K562 (cell line): ENCODE measurements around the gene RNF39.

ENCODE experiments used
- DACH1 ChIP-seq: fragments of 450-650 bp; IDR thresholded peaks from 2 replicates; pipeline ENCODE4 v1.6.1; 2018; ENCODE audit not compliant: partially characterized antibody
- HMG20B ChIP-seq: fragments of 250-450 bp; sonication (Bioruptor Pico); IDR thresholded peaks from 2 replicates; pipeline ENCODE4 v1.5.0; 2021; ENCODE audit warnings: mild to moderate bottlenecking
- MAZ ChIP-seq, 2 experiments: fragments of 450-650 bp in 1 of 2; sonication (generic) in 1 of 2; formaldehyde crosslinking; IDR thresholded peaks in 1 of 2; conservative IDR thresholded peaks in 1 of 2; 2 replicates each; pipeline versions ENCODE4 v1.4.0 to v1.5.0; 2020; ENCODE audit warnings: mild to moderate bottlenecking in 1 of 2, missing genetic modification reagents in 1 of 2
- TF ChIP-seq, protein P1 (sequence below), 3 experiments: IDR thresholded peaks in 2 of 3; conservative IDR thresholded peaks in 1 of 3; 2 replicates each; pipeline ENCODE4 v1.5.1; 2011 to 2012; ENCODE audit warnings: low read length in 3 of 3, mild to moderate bottlenecking in 3 of 3, control low read depth in 2 of 3, improper control_type of control experiment in 1 of 3, inconsistent platforms in 1 of 3, low read depth in 1 of 3, mixed read lengths in 1 of 3, moderate library complexity in 1 of 3; ENCODE audit not compliant: insufficient read depth in 2 of 3

DNA sequence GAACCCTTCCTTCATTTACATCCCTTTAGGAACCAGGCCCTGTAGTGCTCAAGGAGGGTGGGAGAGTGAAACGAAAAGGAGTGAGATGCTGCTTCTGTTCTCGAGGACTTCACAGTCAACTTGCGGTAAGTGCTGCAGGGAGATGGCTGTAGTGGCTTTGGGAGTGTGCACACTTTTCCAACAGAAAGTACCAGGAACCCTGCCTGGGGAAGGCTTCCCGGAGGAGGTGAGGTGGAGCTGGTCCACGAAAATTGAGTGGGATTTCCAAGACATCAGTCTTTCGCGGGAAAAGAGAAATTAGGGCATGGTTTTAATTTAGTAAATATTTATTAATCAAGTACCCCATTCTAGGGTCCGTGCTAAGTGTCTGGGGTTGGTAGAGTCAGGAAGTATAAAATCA is 24.6 kb upstream of the RNF39 start:
- TF ChIP-seq MAZ (CRISPR knock-in tag; conservative IDR thresholded peaks at IDR 0.05 in 1 of 2, IDR thresholded peaks at IDR 0.05 in 1 of 2) (no peak), DACH1 (no peak), HMG20B (CRISPR knock-in tag) (no peak)
- TF ChIP-seq, protein P1, sequence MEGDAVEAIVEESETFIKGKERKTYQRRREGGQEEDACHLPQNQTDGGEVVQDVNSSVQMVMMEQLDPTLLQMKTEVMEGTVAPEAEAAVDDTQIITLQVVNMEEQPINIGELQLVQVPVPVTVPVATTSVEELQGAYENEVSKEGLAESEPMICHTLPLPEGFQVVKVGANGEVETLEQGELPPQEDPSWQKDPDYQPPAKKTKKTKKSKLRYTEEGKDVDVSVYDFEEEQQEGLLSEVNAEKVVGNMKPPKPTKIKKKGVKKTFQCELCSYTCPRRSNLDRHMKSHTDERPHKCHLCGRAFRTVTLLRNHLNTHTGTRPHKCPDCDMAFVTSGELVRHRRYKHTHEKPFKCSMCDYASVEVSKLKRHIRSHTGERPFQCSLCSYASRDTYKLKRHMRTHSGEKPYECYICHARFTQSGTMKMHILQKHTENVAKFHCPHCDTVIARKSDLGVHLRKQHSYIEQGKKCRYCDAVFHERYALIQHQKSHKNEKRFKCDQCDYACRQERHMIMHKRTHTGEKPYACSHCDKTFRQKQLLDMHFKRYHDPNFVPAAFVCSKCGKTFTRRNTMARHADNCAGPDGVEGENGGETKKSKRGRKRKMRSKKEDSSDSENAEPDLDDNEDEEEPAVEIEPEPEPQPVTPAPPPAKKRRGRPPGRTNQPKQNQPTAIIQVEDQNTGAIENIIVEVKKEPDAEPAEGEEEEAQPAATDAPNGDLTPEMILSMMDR (IDR thresholded peaks at IDR 0.05 in 2 of 3, conservative IDR thresholded peaks at IDR 0.05 in 1 of 3; ENCODE audit: insufficient read depth in 2 of 3, low read depth in 1 of 3, low read length in 3 of 3) = no peak
